K562 (cell line): ENCODE data around the gene SAPCD1. TPM values are rescaled to one million over a fixed set of nuclear protein-coding genes. Genes with fewer than 3 reads are reported as not detected.

Experiments used
- ARNT ChIP-seq, 2 experiments: fragments of 450-650 bp; IDR thresholded peaks; 2 replicates each; pipeline ENCODE4 v1.6.1; 2016; ENCODE audit warnings: mild to moderate bottlenecking in 1 of 2
- CREB1 ChIP-seq, 2 experiments: sonication (generic) in 1 of 2; formaldehyde crosslinking in 1 of 2; IDR thresholded peaks; 2 replicates each; pipeline versions ENCODE4 v1.6.1 to v1.8.0; 2012 to 2022; ENCODE audit warnings: inconsistent platforms in 1 of 2, mild to moderate bottlenecking in 1 of 2, missing genetic modification reagents in 1 of 2, moderate library complexity in 1 of 2
- CTBP1 ChIP-seq: fragments of 450-650 bp; IDR thresholded peaks from 2 replicates; pipeline ENCODE4 v1.6.1; 2016; ENCODE audit warnings: borderline replicate concordance
- CTCF ChIP-seq, 3 experiments: IDR thresholded peaks in 2 of 3; conservative IDR thresholded peaks in 1 of 3; 2 replicates each; pipeline ENCODE4 v1.5.1; 2011 to 2012; ENCODE audit warnings: low read length in 3 of 3, mild to moderate bottlenecking in 3 of 3, control low read depth in 2 of 3, improper control_type of control experiment in 1 of 3, inconsistent platforms in 1 of 3, low read depth in 1 of 3, mixed read lengths in 1 of 3, moderate library complexity in 1 of 3; ENCODE audit not compliant: insufficient read depth in 2 of 3
- CXXC5 ChIP-seq: fragments of 250-450 bp; sonication (Bioruptor Pico); IDR thresholded peaks from 2 replicates; pipeline ENCODE4 v1.8.0; 2022; ENCODE audit warnings: inconsistent platforms, mild to moderate bottlenecking, moderate library complexity
- FIP1L1 ChIP-seq: fragments of 200-400 bp; formaldehyde crosslinking; IDR thresholded peaks from 2 replicates; pipeline ENCODE4 v1.6.1; 2018; ENCODE audit warnings: mild to moderate bottlenecking, low read depth, low read length; ENCODE audit not compliant: poor library complexity, severe bottlenecking
- HDAC8 ChIP-seq: fragments of 450-650 bp; IDR thresholded peaks from 2 replicates; pipeline ENCODE4 v1.6.1; 2016; ENCODE audit warnings: mild to moderate bottlenecking, missing genetic modification characterization, moderate library complexity, missing compliant biosample characterization
- KLF16 ChIP-seq: IDR thresholded peaks from 2 replicates; pipeline ENCODE4 v1.6.1; 2016; ENCODE audit warnings: antibody characterized with exemption
- MEF2A ChIP-seq: IDR thresholded peaks from 2 replicates; pipeline ENCODE4 v1.6.1; 2011; ENCODE audit warnings: low read depth, mild to moderate bottlenecking, low read length, moderate library complexity; ENCODE audit not compliant: control insufficient read depth
- MTA1 ChIP-seq: fragments of 450-650 bp; IDR thresholded peaks from 2 replicates; pipeline ENCODE4 v1.6.1; 2017; ENCODE audit warnings: borderline replicate concordance
- NFIC ChIP-seq: fragments of 450-650 bp; IDR thresholded peaks from 2 replicates; pipeline ENCODE4 v1.6.1; 2017; ENCODE audit warnings: mild to moderate bottlenecking, inconsistent platforms
- NR3C1 ChIP-seq: sonication (generic); formaldehyde crosslinking; IDR thresholded peaks from 2 replicates; pipeline ENCODE4 v1.8.1; 2022; ENCODE audit warnings: missing genetic modification reagents
- PBX2 ChIP-seq, 2 experiments: IDR thresholded peaks in 1 of 2; conservative IDR thresholded peaks in 1 of 2; 2 replicates each; pipeline ENCODE4 v1.6.1; 2016; ENCODE audit warnings: low read depth in 2 of 2, mild to moderate bottlenecking in 1 of 2, missing compliant biosample characterization in 1 of 2, missing genetic modification characterization in 1 of 2, moderate library complexity in 1 of 2
- TARDBP ChIP-seq: fragments of 450-650 bp; IDR thresholded peaks from 2 replicates; pipeline ENCODE4 v1.6.1; 2016
- TBL1XR1 ChIP-seq, 2 experiments: IDR thresholded peaks; 2 replicates each; pipeline ENCODE4 v1.6.1; 2012; ENCODE audit warnings: improper control_type of control experiment in 2 of 2, low read length in 2 of 2, mild to moderate bottlenecking in 1 of 2
- TRIM25 ChIP-seq: fragments of 450-650 bp; IDR thresholded peaks from 2 replicates; pipeline ENCODE4 v1.7.0; 2016; ENCODE audit warnings: borderline replicate concordance
- TRIM28 ChIP-seq: fragments of 450-650 bp; IDR thresholded peaks from 2 replicates; pipeline ENCODE4 v1.6.1; 2017
- VEZF1 ChIP-seq: fragments of 200-800 bp; sonication (Bioruptor generic); IDR thresholded peaks from 2 replicates; pipeline ENCODE4 v1.6.1; 2017; ENCODE audit warnings: missing genetic modification characterization, missing compliant biosample characterization
- ZBTB17 ChIP-seq: fragments of 450-650 bp; formaldehyde crosslinking; IDR thresholded peaks from 2 replicates; pipeline ENCODE4 v1.4.0; 2020; ENCODE audit warnings: mild to moderate bottlenecking
- polyA plus RNA-seq, 8 experiments: library from polyadenylated mRNA; depleted of rRNA in 4 of 8; stranded (reverse) in 5 of 8; unstranded in 3 of 8; fragments of >200 nt; fragmentation: Nextera tagmentation in 2 of 8; fragmentation: Illumina TruSeq in 1 of 8; extraction: Ambion mirVana in 2 of 8; extraction: Trizol in 1 of 8; gene quantifications; 2 replicates each; pipeline versions ENCODE4 v1.2.1 to v1.2.3, GENCODE V29; 2011 to 2014; ENCODE audit warnings: inconsistent platforms in 1 of 8, missing spikeins in 1 of 8
- total RNA-seq, 7 experiments: library from RNA; depleted of rRNA in 6 of 7; stranded (reverse); fragments of >200 nt in 6 of 7; fragmentation: Illumina TruSeq in 2 of 7; extraction: Trizol in 2 of 7; gene quantifications; 2 replicates each; pipeline versions ENCODE4 v1.2.1 to v1.2.3, GENCODE V29; 2011 to 2021; ENCODE audit warnings: low replicate concordance in 1 of 7

The SAPCD1 gene
- total and polyA plus RNA-seq, 9 of the 15 experiments (the other 6 are each of a cell fraction or from before 2014, with no cell fraction given): 2.6 to 30.2 (median 7.4) TPM

- TF ChIP-seq TRIM25 (peak; percentile 28; the same call in 1 of the 2 replicates), VEZF1 (peak; percentile 92), FIP1L1 (no peak), CXXC5 (CRISPR knock-in tag) (peak; percentile 50), ARNT (IDR thresholded peaks at IDR 0.05) (peak in 1 of 2 experiments; percentile 89; a peak in 2 of 4 replicates), CREB1 (IDR thresholded peaks at IDR 0.05) (0 out of 2 replicates have a peak, but pooled peaks have one; percentile 26), CREB1 (CRISPR knock-in tag; IDR thresholded peaks at IDR 0.05) (no peak; the same call in 1 of the 2 replicates), TBL1XR1 (IDR thresholded peaks at IDR 0.05; ENCODE audit: low read length in 2 of 2) (peak; percentile 66 to 76; a peak in 2 of 4 replicates), CTBP1 (peak; percentile 95), MTA1 (peak; percentile 78; the same call in 1 of the 2 replicates), ZBTB17 (peak; percentile 40; the same call in 1 of the 2 replicates), NR3C1 (CRISPR knock-in tag) (no peak), HDAC8 (tag) (no peak), MEF2A (0 out of 2 replicates have a peak, but pooled peaks have one; percentile 2), TARDBP (no peak), CTCF (IDR thresholded peaks at IDR 0.05 in 2 of 3, conservative IDR thresholded peaks at IDR 0.05 in 1 of 3; ENCODE audit: insufficient read depth in 2 of 3, low read depth in 1 of 3, low read length in 3 of 3) (peak; percentile 98 to 100 (median 99)), PBX2 (CRISPR knock-in tag; IDR thresholded peaks at IDR 0.05; ENCODE audit: low read depth) (no peak; the same call in 1 of the 2 replicates), PBX2 (tag; conservative IDR thresholded peaks at IDR 0.05; ENCODE audit: low read depth) (peak; percentile 88), NFIC (peak; percentile 53; the same call in 1 of the 2 replicates), KLF16 (peak; percentile 83), TRIM28 (peak; percentile 45; the same call in 1 of the 2 replicates)
These were observed 7.4 kb downstream of the SAPCD1 start (continued) for GRCh38 chr6:31769684-31770371.
